GM19452 (cell line): ENCODE results near the gene SSNA1.

ENCODE experiments used
- ATAC-seq: cut with Tn5 transposase; IDR thresholded peaks from one replicate; pipeline ENCODE4 v1.9.1; 2021; ENCODE audit not compliant: unreplicated experiment

Gene SSNA1

DNA sequence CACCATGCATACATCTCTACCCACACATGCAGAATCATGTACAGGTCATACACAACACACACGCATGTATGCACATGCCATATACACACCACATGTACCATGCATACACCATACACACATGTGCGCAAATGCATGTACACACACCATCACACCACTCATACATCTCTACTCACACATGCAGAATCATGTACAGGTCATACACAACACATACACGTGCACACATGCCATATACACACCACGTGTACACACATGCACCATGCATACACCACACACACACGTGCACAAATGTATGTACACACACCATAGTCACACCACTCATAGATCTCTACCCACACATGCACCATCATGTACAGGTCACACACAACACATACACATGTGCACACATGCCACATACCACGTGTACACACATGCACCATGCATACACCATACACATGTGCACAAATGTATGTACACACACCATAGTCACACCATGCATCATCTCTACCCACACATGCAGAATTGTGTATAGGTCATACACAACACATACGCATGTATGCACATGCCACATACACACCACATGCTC, 35.6 kb upstream of the SSNA1 start:
- no peak for ATAC-seq

DNA sequence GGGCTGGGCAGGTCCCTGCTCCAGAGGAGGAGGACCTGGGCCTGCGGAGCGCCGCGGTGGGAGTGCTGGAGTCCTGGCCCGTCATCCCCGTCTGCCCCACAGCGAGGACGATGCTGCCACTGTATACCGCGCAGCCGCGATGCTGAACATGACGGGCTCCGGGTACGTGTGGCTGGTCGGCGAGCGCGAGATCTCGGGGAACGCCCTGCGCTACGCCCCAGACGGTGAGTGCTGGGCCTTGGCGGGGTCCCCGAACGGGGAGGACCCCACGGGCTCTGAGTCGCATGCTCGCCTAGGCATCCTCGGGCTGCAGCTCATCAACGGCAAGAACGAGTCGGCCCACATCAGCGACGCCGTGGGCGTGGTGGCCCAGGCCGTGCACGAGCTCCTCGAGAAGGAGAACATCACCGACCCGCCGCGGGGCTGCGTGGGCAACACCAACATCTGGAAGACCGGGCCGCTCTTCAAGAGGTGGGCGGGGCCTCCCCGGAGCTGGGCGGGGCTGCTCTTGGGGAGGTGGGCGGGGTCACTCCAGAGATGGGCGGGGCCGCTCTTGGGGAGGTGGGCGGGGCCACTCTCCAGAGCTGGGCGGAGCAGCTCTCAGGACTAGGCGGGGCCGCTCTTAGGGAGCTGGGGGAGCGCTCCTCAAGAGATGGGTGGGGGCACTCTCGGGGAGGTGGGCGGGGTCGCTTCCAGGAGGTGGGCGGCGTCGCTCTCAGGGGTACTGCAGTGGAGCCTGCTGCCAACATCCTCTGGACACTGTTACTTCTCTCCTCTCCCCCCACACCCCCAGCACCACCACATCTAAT, 31.7 kb upstream of the SSNA1 start:
- no peak for ATAC-seq

DNA sequence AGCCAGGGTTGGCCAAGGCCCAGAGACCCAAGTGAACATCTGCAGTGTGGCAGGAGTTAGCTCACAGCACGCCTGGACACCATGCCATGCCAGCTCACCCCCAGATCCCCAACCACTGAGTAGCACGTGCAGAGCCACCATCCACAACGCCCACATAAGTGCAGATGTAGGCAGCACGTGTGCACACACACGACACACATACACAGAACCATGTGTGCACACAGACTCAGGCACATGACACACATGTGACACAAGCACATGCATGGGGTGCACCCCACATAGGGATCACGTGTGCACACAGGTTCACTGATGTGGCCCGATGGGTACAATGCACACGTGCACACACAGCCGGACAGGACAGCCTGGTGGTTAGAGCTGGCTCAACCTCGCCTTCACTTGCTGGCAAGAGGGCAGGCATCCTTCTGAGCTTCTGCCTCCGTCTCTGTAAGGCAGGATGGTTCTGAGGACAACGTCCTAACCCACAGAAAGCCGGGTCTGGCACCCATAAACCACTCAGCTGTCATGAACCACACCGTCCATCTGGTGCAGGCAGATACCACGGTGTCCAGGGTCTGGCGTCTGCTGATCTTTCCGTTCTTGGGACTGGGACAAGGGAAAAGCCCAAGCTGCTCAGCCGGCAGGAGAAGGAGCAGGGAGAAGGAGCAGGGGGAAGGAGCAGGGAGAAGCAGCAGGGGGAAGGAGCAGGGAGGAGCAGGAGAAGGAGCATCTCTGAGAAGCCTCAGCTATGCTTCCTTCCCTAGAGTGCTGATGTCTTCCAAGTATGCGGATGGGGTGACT, 30.7 kb upstream of the SSNA1 start:
- no peak for ATAC-seq

DNA sequence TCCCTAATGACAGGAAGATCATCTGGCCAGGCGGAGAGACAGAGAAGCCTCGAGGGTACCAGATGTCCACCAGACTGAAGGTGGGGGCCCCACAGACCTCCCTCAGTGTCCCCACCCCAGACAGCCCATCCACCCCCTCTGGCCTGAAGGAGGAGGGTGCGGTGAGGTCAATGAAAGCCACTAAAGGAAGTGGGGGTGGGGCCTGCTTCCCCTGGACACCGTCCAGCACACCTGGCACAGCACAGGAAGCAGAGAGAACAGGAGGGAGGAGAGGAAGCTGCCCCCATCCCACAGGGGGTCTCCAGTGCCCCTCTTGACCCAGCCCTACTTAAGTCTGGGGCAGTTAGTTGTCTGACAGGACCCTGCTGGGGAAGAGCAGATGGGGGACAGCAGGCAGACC, 29.9 kb upstream of the SSNA1 start:
- no peak for ATAC-seq

DNA sequence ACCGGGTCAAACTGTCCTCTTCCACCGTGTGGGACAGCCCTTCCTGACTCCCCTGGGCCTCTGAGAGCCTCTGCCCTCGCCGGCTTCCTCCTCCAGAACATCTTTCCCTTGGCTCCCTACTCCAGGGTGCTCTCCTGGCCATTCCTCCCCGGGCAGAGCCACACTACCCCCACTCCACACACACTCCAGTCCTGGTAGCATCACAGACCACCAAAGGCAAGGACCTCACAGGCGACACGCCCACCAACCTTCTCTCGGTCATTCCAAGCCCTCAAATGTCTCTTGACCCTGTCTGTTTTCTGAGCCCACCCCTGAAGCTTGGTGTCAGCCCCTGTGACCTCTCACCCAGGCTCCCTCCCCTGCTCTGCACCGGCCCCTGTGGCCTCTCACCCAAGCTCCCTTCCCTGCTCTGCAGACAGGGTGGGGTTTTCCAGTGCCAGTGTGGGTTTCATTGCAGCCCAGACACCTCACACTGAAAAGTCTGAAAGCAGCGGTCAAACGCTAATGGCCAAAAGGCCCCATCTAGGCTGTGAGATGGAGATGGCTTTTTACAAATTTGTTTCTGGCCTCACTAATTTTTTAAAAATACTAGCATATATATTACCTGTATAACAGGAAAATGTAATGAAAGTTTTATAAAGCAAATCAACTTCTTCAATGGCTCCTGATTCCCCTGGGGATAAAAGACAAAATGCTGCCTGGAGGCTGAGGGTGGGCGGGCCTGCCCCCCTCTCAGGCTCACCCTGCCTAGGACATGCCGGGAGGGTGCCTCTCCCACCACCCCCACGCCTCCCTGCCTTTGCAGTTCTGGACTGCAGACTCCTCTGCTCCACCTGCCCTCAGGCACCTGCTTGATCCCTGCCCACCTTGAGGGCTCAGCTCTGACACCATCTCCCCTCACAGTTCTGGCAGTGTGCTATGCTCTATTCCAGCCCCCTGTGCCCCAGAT, 29.1 kb upstream of the SSNA1 start:
- no peak for ATAC-seq

DNA sequence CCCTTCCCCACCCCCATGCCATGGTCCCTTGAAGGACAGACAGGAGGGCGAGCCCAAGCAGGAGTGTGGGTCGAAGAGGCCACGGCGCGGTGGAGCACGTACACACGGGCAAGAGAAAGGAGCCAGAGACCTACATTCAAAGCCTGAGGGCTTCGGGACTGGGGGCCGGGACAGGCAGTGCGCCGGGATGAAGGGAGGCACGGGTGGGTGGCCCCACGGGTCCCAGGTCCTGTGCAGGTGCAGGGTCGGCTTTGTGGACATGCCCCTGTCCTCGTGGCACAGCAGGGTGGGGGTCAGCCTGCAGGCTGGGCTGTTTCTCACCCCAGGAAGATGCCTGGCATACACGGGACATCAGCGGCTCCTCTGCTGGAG, 28.4 kb upstream of the SSNA1 start:
- no peak for ATAC-seq

DNA sequence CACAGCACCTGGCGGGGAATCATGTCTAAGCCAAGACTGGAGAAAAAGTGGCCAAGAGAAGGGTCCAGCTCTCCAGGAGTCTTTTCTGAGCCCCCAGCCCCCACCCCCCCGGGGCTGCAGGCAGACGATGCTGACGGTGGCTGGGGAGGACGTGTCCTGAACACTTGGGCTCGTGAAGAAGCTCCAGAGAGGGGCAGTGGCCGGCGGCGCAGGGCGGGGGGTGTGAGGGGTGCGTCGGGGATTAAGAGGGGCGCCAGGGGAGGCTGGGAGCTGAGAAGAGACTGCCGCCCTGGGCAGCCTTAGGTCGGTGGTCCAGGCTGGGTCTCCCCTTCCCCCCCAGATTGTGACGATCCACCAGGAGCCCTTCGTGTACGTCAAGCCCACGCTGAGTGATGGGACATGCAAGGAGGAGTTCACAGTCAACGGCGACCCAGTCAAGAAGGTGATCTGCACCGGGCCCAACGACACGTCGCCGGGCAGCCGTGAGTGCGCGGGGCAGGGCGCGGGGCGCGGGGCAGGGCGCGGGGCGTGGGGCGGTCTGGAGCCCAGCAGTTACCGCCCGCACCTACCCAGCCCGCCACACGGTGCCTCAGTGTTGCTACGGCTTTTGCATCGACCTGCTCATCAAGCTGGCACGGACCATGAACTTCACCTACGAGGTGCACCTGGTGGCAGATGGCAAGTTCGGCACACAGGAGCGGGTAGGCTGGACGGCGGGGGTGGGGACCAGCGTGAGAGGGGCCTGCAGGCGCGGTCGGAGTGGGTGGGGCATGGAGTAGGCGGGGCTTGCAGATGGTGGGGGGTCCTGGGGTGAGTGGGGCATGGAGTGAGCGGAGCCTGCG, 27.5 kb upstream of the SSNA1 start:
- ATAC-seq, result no peak

DNA sequence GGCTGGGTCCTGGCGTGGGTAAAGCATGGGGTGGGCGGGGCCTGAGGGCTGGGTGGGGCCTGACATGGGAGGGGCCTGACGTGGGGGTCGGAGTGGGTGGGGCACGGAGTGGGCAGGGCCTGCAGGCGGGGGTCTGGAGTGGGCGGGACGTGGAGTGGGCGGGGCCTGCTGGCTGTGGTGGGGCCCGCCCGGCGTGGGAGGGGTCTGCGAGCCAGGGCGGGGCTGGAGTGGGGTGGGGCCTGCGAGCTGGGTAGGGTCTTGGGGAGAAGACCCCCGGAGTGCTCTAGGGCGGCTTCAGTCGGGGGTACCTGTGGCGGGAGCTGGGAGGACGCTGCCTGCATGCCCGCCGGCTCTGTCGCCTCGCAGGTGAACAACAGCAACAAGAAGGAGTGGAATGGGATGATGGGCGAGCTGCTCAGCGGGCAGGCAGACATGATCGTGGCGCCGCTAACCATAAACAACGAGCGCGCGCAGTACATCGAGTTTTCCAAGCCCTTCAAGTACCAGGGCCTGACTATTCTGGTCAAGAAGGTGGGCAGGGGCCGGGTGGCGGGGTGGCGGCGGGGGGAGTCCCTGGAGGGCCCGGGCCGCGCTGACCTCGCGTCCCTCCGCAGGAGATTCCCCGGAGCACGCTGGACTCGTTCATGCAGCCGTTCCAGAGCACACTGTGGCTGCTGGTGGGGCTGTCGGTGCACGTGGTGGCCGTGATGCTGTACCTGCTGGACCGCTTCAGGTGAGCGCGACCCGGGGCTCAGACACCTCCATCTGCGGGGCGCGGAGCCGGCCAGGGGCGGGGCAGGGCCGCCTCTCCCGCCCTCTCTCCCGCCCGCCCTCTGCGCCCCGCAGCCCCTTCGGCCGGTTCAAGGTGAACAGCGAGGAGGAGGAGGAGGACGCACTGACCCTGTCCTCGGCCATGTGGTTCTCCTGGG, 26.7 kb upstream of the SSNA1 start:
- no peak for ATAC-seq

DNA sequence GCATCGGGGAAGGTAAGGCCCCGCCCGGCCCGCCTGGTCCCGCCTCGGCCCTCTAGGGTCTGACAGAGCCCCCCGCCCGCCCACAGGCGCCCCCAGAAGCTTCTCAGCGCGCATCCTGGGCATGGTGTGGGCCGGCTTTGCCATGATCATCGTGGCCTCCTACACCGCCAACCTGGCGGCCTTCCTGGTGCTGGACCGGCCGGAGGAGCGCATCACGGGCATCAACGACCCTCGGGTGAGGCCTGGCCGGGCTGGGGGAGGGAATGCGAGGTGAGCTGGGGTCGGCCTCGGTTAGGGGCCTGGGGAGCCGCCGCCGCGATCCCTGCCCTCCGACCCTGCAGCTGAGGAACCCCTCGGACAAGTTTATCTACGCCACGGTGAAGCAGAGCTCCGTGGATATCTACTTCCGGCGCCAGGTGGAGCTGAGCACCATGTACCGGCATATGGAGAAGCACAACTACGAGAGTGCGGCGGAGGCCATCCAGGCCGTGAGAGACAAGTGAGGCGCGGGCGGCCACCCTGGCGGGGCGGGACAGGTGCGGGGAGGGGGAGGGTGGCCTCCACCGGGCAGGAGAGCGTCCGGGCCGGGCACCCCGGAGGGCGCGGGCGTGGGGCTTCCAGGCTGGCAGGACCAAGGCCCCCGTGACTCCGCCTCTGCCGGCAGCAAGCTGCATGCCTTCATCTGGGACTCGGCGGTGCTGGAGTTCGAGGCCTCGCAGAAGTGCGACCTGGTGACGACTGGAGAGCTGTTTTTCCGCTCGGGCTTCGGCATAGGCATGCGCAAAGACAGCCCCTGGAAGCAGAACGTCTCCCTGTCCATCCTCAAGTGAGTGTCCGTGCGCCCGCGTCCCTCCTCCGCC, 25.7 kb upstream of the SSNA1 start:
- no peak for ATAC-seq

DNA sequence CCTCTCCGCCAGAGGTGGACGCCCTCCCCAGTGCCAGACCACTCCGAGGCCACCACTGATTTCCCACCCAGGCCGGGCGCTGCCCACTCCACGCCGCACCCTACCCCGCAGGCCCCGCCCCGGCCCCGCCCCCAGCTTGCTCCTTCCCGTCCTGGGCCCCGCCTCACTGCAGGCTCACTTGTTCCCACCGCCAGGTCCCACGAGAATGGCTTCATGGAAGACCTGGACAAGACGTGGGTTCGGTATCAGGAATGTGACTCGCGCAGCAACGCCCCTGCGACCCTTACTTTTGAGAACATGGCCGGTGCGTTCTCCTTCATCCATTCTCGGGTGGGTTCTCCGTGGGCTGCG, 25.1 kb upstream of the SSNA1 start:
- ATAC-seq, result no peak

DNA sequence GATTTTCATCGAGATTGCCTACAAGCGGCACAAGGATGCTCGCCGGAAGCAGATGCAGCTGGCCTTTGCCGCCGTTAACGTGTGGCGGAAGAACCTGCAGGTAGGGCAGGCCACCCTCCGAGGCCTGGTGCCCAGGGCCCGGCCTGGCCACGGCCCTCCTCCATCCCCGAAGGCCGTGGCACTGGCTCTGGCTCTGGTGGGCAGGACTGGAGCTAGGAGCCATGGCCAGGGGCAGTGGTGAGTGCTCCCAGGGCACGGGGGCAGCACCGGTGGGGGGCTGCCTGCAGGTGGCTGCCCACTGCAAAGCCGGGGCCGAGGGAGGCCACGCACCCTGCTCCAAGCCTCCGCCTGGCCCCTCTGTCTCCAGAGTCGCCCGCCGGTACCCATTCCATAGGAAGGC, 24.7 kb upstream of the SSNA1 start:
- ATAC-seq, result no peak

DNA sequence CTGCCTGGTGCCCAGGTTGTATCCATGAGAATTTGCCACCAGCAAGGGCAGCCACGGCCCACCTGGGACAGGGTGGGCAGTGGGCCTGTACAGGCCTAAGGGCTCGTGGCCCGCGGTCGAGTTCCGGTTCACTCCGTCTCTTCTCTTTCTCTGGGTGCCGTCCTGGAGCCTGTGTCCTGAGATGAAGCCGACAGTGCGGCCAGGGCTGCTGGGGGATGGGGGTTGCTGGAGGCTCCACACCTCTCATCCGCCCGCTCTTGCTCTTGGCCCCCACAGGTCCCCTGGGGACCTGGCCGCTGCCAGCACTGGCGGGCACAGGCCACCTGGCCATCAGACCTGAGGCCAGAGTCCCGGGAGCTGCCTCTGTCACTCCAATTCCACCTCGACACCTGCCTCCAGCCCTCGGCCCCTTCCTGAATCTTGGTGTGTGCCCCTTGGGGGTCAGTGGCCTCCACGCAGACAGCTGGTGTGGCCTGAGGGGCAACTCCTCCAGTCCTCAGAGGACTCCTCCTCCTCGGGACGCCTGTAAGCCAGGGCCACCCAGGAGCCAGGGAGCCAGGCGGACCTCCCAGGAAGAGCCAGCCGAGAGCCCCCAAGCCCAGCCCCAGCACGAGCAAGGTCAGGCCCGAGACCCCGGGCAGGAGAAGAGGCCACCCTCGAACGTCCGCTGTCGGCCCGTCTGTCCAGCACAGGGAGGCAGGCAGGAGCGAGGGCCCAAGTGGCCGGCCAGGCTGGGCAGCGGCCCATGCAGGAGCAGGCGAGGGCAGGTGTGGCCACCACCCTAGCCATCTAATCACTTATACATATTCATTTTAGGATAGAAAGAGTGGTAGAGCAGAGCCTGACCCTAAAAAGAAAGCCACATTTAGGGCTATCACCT, 23.9 kb upstream of the SSNA1 start:
- no peak for ATAC-seq

DNA sequence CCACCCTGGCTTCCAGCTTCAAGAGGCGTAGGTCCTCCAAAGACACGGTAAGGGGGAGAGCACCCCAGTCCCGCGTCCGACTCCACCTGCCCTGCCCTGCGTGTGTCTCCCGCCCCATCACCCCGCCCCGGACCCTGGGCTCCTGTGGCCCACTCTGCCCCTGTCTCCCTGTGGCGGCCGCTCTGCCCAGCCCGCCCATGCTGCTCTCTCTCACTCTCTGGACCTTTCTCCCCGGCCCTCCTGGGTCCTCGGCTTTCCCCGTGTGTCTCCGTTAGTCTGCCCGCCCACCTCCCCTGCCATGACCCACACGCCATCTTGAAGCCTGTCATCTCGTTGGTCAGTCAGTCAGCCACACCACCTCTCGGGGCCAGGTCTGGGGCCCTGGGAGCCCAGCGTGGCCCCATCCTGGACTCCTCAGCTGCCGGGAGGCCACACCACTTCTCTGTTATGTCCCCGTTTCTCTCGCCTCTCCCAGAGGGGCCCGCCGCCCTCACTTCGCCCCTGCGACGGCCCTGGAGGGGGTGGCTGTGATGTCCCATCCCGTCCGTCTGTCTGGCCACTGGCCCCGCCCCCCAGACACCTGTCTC, 23.1 kb upstream of the SSNA1 start:
- ATAC-seq, result no peak

DNA sequence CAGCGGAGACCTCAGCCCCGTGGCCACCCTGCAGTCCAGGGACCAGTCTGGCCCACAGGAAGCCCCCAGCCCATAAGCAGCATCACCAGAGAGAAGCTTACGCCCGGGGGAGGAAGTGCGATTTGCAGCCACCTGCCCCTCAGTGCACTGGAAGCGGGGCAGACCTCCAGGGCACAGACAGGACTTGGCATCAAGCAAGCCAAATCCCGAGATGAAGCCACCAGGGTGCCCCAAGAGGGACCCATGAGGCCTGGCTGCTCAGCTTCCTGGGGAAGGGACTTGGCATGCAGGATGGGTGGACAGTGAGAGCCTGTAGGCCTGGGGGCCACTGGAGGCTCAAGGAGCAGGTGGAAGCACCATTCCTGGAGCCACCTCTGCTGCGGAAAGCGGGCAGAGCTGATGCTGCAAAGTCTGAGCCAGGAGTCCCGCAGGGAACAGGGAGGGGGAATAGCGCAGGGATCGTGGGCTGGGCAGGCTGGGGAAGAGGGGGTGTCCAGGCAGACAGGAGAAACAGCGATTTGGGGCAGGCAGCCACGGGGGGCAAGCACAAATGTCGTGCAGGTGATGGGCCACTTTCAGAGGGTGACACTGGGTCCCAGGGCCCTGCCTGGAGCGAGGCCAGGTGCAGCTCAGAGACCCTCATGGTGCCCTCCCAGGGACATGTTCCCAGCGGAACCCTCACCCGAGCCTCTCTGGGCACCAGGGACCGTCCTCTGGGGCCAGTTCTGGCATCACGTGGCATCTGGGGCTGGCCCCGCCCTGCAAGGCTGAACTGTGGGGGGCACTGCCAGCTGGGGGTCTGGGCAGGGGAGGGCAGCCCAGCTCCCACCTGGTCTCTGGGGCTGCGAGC, 21.9 kb upstream of the SSNA1 start:
- no peak for ATAC-seq

DNA sequence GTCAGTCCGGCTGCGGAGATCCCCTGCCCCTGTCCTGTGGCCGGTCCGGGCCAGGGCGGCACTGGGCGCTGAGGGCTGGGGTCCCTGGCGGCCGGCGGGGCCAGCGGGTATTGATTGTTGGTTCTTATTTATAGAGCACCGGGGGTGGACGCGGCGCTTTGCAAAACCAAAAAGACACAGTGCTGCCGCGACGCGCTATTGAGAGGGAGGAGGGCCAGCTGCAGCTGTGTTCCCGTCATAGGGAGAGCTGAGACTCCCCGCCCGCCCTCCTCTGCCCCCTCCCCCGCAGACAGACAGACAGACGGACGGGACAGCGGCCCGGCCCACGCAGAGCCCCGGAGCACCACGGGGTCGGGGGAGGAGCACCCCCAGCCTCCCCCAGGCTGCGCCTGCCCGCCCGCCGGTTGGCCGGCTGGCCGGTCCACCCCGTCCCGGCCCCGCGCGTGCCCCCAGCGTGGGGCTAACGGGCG, 21.2 kb upstream of the SSNA1 start:
- no peak for ATAC-seq
